ENCODE results near the gene DPYSL5.

GRCh38 chr2:26934985-26935384, 87.1 kb downstream of the DPYSL5 start:
- no peak for TF ChIP-seq POLR2A (IDR thresholded peaks at IDR 0.05)
- TF ChIP-seq POLR2AphosphoS5 (IDR thresholded peaks at IDR 0.05) = no peak
- no peak for TF ChIP-seq CTCF (IDR thresholded peaks at IDR 0.05)
